Sciatic nerve (tissue), 2 donors: ENCODE data around the gene DNAH1. TPM values are rescaled to one million over a fixed set of nuclear protein-coding genes. Genes with fewer than 3 reads are reported as not detected.
"Not testable (repeated sequence)": the region's sequence is repeated elsewhere in the genome, so short reads cannot be mapped to it uniquely, and the experiment has no call there.

Source experiments
- ATAC-seq: fragments of 200-7000 bp; cut with Tn5 transposase; one replicate; pipeline ENCODE4 v1.9.1; 2020; ENCODE audit warnings: mild to moderate bottlenecking, moderate library complexity
- DNase-seq: peaks from one replicate; pipeline ENCODE4 v3.0.0-alpha.2; 2020; ENCODE audit warnings: low spot score
- intact Hi-C: fragments of 100-400 bp; cut with DNase I; formaldehyde crosslinking; loops from one replicate; pipeline ENCODE4 v1.14.2; 2022
- total RNA-seq: library from RNA; stranded (reverse); fragmentation: NEBNext Ultra II Directional; extraction: Animal tissue kit (Norgen Biotek cat#: 25700); gene quantifications from one replicate; pipeline ENCODE4 v1.2.1, GENCODE V29; 2021
- donor health status: DM: no; HTN: no; CAD: no.
- donor health status: DM: no; HTN: no; CAD: no.

The DNAH1 gene
- 20.1 TPM for total RNA-seq

GRCh38 chr3:52315977-52316764 lies at the start of gene DNAH1:
Gene DNAH1, plus strand, starts transcription at chr3:52316319. Its CDS starts 6,124 bp downstream, at chr3:52322443.
- intact Hi-C loops = no loop called here
- DNase-seq = no peak
- no peak for ATAC-seq

- DNase-seq (no peak), ATAC-seq (no peak)
- intact Hi-C loops = no loop called here
These were observed 48.1 kb upstream of the DNAH1 start for GRCh38 chr3:52268036-52268435.

GRCh38 chr3:52269776-52270175 lies 46.3 kb upstream of the DNAH1 start:
- DNase-seq (no peak), ATAC-seq (no peak)
- intact Hi-C loops = no loop called here

GRCh38 chr3:52270252-52270754 lies 45.8 kb upstream of the DNAH1 start:
- ATAC-seq (peak; percentile 44), DNase-seq (no peak)
- intact Hi-C loops = no loop called here

- ATAC-seq, intact Hi-C loops, DNase-seq: not testable (repeated sequence)
These were observed 43.9 kb upstream of the DNAH1 start for GRCh38 chr3:52272172-52272571.

GRCh38 chr3:52272831-52273230 lies 43.3 kb upstream of the DNAH1 start:
- no peak for ATAC-seq
- no peak for DNase-seq
- intact Hi-C loops = no loop called here

- DNase-seq, ATAC-seq, intact Hi-C loops: not testable (repeated sequence)
These were observed 41.3 kb upstream of the DNAH1 start for GRCh38 chr3:52274781-52275180.

GRCh38 chr3:52277071-52277964 lies 38.8 kb upstream of the DNAH1 start:
- peak; percentile 56 for ATAC-seq
- peak; percentile 90 for DNase-seq
- intact Hi-C loops = no loop called here

GRCh38 chr3:52277972-52278509 lies 38.1 kb upstream of the DNAH1 start:
- DNase-seq = no peak
- ATAC-seq = peak; percentile 73
- intact Hi-C loops = no loop called here

- intact Hi-C loops = no loop called here
- ATAC-seq (peak; percentile 97), DNase-seq (peak; percentile 99)
These were observed 37.5 kb upstream of the DNAH1 start, which contains the start of gene WDR82 for GRCh38 chr3:52278510-52279069. Gene WDR82, minus strand, starts transcription at chr3:52278649. Its CDS starts 288 bp downstream, at chr3:52278361.

GRCh38 chr3:52279596-52279995 lies 36.5 kb upstream of the DNAH1 start:
- intact Hi-C loops = no loop called here
- DNase-seq (no peak), ATAC-seq (no peak)

GRCh38 chr3:52280050-52280461 lies 36.1 kb upstream of the DNAH1 start:
- intact Hi-C loops = no loop called here
- DNase-seq (no peak), ATAC-seq (no peak)

GRCh38 chr3:52281981-52282801 lies 33.9 kb upstream of the DNAH1 start:
- DNase-seq (no peak), ATAC-seq (no peak)
- intact Hi-C loops = no loop called here

- no peak for ATAC-seq
- intact Hi-C loops = no loop called here
- DNase-seq = no peak
These were observed 32.8 kb upstream of the DNAH1 start for GRCh38 chr3:52283306-52283705.

- ATAC-seq, intact Hi-C loops: not testable (repeated sequence)
- peak; percentile 42 for DNase-seq
These were observed 32.1 kb upstream of the DNAH1 start for GRCh38 chr3:52284051-52284450.

- intact Hi-C loops = no loop called here
- ATAC-seq (peak; percentile 32), DNase-seq (peak; percentile 58)
These were observed 29.4 kb upstream of the DNAH1 start for GRCh38 chr3:52286777-52287110.

GRCh38 chr3:52288674-52289073 lies 27.4 kb upstream of the DNAH1 start:
- DNase-seq (no peak), ATAC-seq (no peak)
- intact Hi-C loops = no loop called here

- ATAC-seq (no peak), DNase-seq (no peak)
- intact Hi-C loops = no loop called here
These were observed 26.8 kb upstream of the DNAH1 start for GRCh38 chr3:52289338-52289746.
